PC-9 (cell line): Measurements from ENCODE around the gene ANKRD17. TPM values are rescaled to one million over a fixed set of nuclear protein-coding genes. Genes with fewer than 3 reads are reported as not detected.

Experiments
- BruUV-seq: library from RNA; stranded (reverse); fragments of 400-500 nt; replicated peaks from 2 replicates; lab custom pipeline; 2021; lab: Mats Ljungman, UMichigan
- CTCF ChIA-PET: fragments of 300-600 bp; sonication (Branson Sonifier 250); formaldehyde crosslinking; loops from one replicate; lab custom pipeline; 2022; ENCODE audit warnings: antibody characterized with exemption; lab: Charles Lee
- POLR2A ChIA-PET: fragments of 300-600 bp; sonication (Branson Sonifier 250); formaldehyde crosslinking; loops from one replicate; lab custom pipeline; 2022; ENCODE audit warnings: antibody characterized with exemption; ENCODE audit not compliant: unreplicated experiment; lab: Charles Lee
- DNase-seq, 2 experiments: peaks; one replicate each; pipeline versions ENCODE4 v3.0.0 to v3.0.0-alpha.2; 2015 to 2022; ENCODE audit warnings: mixed read lengths in 1 of 2
- H2AFZ ChIP-seq: fragments of 200-600 bp; sonication (generic); 2 replicates; pipeline ENCODE4 v1.8.1; 2017; ENCODE audit warnings: antibody characterized with exemption
- H3F3A ChIP-seq: fragments of 200-600 bp; sonication (generic); 2 replicates; pipeline ENCODE4 v1.8.1; 2017; ENCODE audit warnings: antibody characterized with exemption, mild to moderate bottlenecking, low read depth; ENCODE audit not compliant: insufficient read depth
- H3K27ac ChIP-seq: fragments of 200-600 bp; sonication (generic); 2 replicates; pipeline ENCODE4 v1.6.1; 2016; ENCODE audit warnings: mixed run types
- H3K27me3 ChIP-seq: fragments of 200-600 bp; sonication (generic); 2 replicates; pipeline ENCODE4 v1.6.1; 2016; ENCODE audit warnings: low read depth, mixed run types; ENCODE audit not compliant: insufficient read depth
- H3K36me3 ChIP-seq: fragments of 200-600 bp; sonication (generic); 2 replicates; pipeline ENCODE4 v1.6.1; 2016; ENCODE audit warnings: low read depth, mixed run types
- H3K4me1 ChIP-seq: fragments of 200-600 bp; sonication (generic); replicated peaks from 2 replicates; pipeline ENCODE4 v1.6.1; 2016; ENCODE audit warnings: mixed run types; ENCODE audit not compliant: insufficient read depth
- H3K4me2 ChIP-seq: fragments of 200-600 bp; sonication (generic); 2 replicates; pipeline ENCODE4 v1.6.1; 2017; ENCODE audit warnings: mixed run types
- H3K4me3 ChIP-seq: fragments of 200-600 bp; sonication (generic); 2 replicates; pipeline ENCODE4 v1.6.1; 2016; ENCODE audit warnings: mixed run types
- H3K79me2 ChIP-seq: fragments of 200-600 bp; sonication (generic); 2 replicates; pipeline ENCODE4 v1.6.1; 2017; ENCODE audit warnings: low read depth, mixed run types
- H3K9me2 ChIP-seq: fragments of 200-600 bp; sonication (generic); 2 replicates; pipeline ENCODE4 v1.8.1; 2017; ENCODE audit warnings: mild to moderate bottlenecking; ENCODE audit not compliant: insufficient read depth
- H3K9me3 ChIP-seq: fragments of 200-600 bp; sonication (generic); 2 replicates; pipeline ENCODE4 v1.8.1; 2016; ENCODE audit warnings: low read depth; ENCODE audit not compliant: insufficient read depth
- H4K20me1 ChIP-seq: fragments of 200-600 bp; sonication (generic); 2 replicates; pipeline ENCODE4 v1.8.1; 2017; ENCODE audit not compliant: insufficient read depth
- EZH2 ChIP-seq: fragments of 200-600 bp; sonication (generic); IDR thresholded peaks from 2 replicates; pipeline ENCODE4 v1.8.0; 2017; ENCODE audit warnings: antibody characterized with exemption, low read depth
- intact Hi-C: fragments of 100-400 bp; cut with micrococcal nuclease; formaldehyde crosslinking; loops from one replicate; pipeline ENCODE4 v1.10.0; 2022; ENCODE audit not compliant: unreplicated experiment
- total RNA-seq: library from RNA; stranded (reverse); gene quantifications from 2 replicates; pipeline ENCODE4 v1.2.3, GENCODE V29; 2021
- TF ChIP-seq, protein P1 (sequence below): fragments of 200-600 bp; sonication (generic); conservative IDR thresholded peaks from 2 replicates; pipeline ENCODE4 v1.6.1; 2017; ENCODE audit warnings: mixed run types, antibody characterized with exemption, mild to moderate bottlenecking, moderate library complexity

The ANKRD17 gene
- total RNA-seq, 1 experiment from 2014 or later, result 37.9 TPM

DNA sequence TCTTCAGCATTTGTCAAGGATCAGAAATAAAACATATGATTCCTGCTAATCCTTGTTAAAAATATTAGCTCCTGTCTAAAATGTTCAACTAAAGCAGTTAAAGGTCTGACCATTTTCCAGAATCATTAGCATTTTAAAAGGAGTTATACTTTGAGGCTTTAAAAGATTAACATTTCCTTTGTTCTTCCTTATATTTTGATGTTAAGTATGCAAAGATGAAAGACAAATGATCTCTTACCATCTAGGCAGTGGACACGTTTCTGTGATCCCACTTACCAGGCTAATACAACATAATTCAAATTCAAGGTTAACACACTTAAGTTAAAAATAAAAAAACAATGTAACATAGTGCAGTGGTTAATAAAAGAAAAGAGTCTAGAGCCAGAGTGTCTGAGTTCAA lies 127.3 kb downstream of the ANKRD17 start:
- H3K4me1 ChIP-seq, result no peaks in the 10 kb centered on the region
- TF ChIP-seq EZH2, result no peak
- TF ChIP-seq, protein P1, sequence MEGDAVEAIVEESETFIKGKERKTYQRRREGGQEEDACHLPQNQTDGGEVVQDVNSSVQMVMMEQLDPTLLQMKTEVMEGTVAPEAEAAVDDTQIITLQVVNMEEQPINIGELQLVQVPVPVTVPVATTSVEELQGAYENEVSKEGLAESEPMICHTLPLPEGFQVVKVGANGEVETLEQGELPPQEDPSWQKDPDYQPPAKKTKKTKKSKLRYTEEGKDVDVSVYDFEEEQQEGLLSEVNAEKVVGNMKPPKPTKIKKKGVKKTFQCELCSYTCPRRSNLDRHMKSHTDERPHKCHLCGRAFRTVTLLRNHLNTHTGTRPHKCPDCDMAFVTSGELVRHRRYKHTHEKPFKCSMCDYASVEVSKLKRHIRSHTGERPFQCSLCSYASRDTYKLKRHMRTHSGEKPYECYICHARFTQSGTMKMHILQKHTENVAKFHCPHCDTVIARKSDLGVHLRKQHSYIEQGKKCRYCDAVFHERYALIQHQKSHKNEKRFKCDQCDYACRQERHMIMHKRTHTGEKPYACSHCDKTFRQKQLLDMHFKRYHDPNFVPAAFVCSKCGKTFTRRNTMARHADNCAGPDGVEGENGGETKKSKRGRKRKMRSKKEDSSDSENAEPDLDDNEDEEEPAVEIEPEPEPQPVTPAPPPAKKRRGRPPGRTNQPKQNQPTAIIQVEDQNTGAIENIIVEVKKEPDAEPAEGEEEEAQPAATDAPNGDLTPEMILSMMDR, result no peak
- no peak overlapping the region for H3K4me3 ChIP-seq
- ChIA-PET POLR2A (no interaction called here), CTCF (no interaction called here)
- no TSS peak for BruUV-seq
- no peaks in the 10 kb centered on the region for H4K20me1 ChIP-seq
- H3K27me3 ChIP-seq, result no peaks in the 10 kb centered on the region
- no peak for DNase-seq
- no peak overlapping the region for H3K27ac ChIP-seq
- no peaks in the 10 kb centered on the region for H3F3A ChIP-seq
- H2AFZ ChIP-seq, result no peak overlapping the region
- intact Hi-C loops, result no loop called here
- H3K9me3 ChIP-seq, result no peaks in the 10 kb centered on the region
- no peak overlapping the region for H3K4me2 ChIP-seq
- 0 out of 2 replicates have a peak, but pooled peaks cover 5% of the 10 kb centered on the region for H3K36me3 ChIP-seq
- H3K9me2 ChIP-seq, result no peaks in the 10 kb centered on the region
- no peaks in the 10 kb centered on the region for H3K79me2 ChIP-seq

DNA sequence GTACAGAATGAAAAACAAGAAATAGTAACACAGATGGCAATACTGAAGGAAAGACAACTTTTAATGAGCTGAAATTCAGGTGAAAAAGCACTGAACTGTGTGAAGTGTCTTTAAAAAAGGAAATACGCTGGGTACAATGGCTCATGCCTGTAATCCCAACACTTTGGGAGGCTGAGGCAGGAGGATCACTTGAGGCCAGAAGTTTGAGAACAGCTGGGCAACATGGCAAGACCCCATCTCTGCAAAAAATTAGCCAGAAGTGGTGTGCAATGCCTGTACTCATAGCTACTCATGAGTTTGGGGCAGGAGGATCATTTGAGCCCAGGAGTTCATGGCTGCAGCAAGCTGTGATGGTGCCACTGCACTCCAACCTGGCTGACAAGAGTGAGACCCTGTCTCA lies 129.3 kb downstream of the ANKRD17 start:
- Histone ChIP-seq H3K4me1 (no peaks in the 10 kb centered on the region), H3K27ac (no peak overlapping the region), H4K20me1 (no peaks in the 10 kb centered on the region), H3K27me3 (no peaks in the 10 kb centered on the region), H2AFZ (no peak overlapping the region), H3K4me3 (no peak overlapping the region), H3K36me3 (no peaks in the 10 kb centered on the region; the same call in 1 of the 2 replicates), H3K4me2 (no peak overlapping the region), H3K9me3 (no peaks in the 10 kb centered on the region), H3F3A (no peaks in the 10 kb centered on the region), H3K79me2 (no peaks in the 10 kb centered on the region), H3K9me2 (no peaks in the 10 kb centered on the region)
- intact Hi-C loops, result no loop called here
- BruUV-seq, result no TSS peak
- ChIA-PET CTCF (no interaction called here), POLR2A (no interaction called here)
- DNase-seq, result no peak
- TF ChIP-seq EZH2, result no peak
- TF ChIP-seq, protein P1, result no peak

DNA sequence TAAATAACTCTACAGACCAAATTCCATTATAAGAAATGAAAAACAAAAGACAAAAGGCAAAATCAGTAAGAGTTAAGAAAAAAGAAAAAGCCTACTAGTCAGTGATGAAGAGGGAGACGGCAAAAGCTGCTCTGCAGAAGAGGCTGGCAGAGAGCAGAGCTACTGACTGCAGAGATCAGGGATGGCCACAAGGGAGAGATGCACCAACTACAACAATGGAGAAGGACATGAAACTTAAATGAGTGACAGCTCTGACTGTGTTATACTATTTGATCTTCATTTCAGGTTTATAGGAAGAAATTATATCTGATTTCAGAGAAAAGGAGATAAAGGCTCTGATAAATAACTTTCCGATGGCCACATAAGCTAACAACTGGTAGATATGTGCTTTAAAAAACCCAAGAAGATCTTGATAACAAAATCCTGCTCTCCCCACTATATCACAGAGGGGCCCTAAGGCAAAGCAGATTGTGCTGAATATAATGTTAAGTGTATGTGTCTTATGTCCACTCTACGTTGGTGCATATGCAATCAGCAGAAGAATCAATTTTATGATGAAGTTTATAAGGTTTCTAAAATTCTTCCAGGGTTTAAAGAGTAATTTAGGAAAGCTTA lies 130.7 kb downstream of the ANKRD17 start:
- H3K9me3 ChIP-seq, result no peaks in the 10 kb centered on the region
- no TSS peak for BruUV-seq
- H3K9me2 ChIP-seq, result no peaks in the 10 kb centered on the region
- no peaks in the 10 kb centered on the region for H3F3A ChIP-seq
- intact Hi-C loops, result no loop called here
- no peak overlapping the region for H3K4me3 ChIP-seq
- no peaks in the 10 kb centered on the region for H3K4me1 ChIP-seq
- DNase-seq, result no peak
- H3K36me3 ChIP-seq, result no peaks in the 10 kb centered on the region; the same call in 1 of the 2 replicates
- H3K79me2 ChIP-seq, result no peaks in the 10 kb centered on the region
- H4K20me1 ChIP-seq, result no peaks in the 10 kb centered on the region
- no peak overlapping the region for H2AFZ ChIP-seq
- ChIA-PET POLR2A (interaction anchor here (0.7 kb wide), 1 partner anchor 200 kb away, joined by 7 read pairs; no protein-coding TSS in a partner anchor), CTCF (interaction anchor here (0.6 kb wide), 1 partner anchor 89 kb away, joined by 3 read pairs; no protein-coding TSS in a partner anchor)
- TF ChIP-seq, protein P1, result no peak
- no peak for TF ChIP-seq EZH2
- no peak overlapping the region for H3K4me2 ChIP-seq
- no peaks in the 10 kb centered on the region for H3K27me3 ChIP-seq
- H3K27ac ChIP-seq, result no peak overlapping the region
